ENCODE measurements around the gene KCNQ1. TPM values are rescaled to one million over a fixed set of nuclear protein-coding genes. Genes with fewer than 3 reads are reported as not detected.

Gene KCNQ1
- total and polyA plus RNA-seq, 2 experiments from 2014 or later = 0.45 to 0.87 TPM

DNA sequence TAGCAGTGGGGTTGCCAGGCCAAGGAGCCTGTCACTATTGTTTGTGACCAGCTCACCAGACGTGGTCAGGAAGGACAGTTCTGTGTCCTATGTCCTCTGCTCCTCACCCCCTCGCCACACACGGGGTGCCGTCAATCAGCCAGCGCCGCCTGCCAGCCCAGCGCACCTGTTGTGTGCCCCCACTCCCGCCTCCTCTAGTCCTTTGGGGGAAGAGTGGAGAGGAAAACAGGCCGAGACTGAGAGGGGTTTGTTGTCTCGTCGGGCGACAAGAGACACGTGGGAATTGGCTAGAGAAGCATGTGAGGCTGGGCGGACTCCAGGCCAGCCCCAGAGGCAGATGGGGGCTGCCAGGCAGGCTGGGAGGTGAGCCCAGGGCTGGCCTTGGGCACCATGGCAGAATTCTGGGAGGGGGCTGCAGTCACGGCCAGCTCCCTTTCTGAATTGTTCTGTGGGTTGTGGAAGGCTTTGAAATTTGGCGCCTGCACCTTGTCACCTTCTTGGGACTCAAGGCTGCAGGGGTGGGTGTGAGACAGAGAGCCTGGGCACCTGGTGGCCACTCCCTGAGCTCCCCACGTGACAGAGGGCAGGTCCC, 258.1 kb downstream of the KCNQ1 start:
- H4K20me1 ChIP-seq (replicated peaks; ENCODE audit: insufficient read depth) = peaks cover under 1% of the 10 kb centered on the region; the same call in 1 of the 2 replicates
- peaks cover 29% of the 10 kb centered on the region for H3K4me1 Mint-ChIP-seq
- TF ChIP-seq, protein P1, sequence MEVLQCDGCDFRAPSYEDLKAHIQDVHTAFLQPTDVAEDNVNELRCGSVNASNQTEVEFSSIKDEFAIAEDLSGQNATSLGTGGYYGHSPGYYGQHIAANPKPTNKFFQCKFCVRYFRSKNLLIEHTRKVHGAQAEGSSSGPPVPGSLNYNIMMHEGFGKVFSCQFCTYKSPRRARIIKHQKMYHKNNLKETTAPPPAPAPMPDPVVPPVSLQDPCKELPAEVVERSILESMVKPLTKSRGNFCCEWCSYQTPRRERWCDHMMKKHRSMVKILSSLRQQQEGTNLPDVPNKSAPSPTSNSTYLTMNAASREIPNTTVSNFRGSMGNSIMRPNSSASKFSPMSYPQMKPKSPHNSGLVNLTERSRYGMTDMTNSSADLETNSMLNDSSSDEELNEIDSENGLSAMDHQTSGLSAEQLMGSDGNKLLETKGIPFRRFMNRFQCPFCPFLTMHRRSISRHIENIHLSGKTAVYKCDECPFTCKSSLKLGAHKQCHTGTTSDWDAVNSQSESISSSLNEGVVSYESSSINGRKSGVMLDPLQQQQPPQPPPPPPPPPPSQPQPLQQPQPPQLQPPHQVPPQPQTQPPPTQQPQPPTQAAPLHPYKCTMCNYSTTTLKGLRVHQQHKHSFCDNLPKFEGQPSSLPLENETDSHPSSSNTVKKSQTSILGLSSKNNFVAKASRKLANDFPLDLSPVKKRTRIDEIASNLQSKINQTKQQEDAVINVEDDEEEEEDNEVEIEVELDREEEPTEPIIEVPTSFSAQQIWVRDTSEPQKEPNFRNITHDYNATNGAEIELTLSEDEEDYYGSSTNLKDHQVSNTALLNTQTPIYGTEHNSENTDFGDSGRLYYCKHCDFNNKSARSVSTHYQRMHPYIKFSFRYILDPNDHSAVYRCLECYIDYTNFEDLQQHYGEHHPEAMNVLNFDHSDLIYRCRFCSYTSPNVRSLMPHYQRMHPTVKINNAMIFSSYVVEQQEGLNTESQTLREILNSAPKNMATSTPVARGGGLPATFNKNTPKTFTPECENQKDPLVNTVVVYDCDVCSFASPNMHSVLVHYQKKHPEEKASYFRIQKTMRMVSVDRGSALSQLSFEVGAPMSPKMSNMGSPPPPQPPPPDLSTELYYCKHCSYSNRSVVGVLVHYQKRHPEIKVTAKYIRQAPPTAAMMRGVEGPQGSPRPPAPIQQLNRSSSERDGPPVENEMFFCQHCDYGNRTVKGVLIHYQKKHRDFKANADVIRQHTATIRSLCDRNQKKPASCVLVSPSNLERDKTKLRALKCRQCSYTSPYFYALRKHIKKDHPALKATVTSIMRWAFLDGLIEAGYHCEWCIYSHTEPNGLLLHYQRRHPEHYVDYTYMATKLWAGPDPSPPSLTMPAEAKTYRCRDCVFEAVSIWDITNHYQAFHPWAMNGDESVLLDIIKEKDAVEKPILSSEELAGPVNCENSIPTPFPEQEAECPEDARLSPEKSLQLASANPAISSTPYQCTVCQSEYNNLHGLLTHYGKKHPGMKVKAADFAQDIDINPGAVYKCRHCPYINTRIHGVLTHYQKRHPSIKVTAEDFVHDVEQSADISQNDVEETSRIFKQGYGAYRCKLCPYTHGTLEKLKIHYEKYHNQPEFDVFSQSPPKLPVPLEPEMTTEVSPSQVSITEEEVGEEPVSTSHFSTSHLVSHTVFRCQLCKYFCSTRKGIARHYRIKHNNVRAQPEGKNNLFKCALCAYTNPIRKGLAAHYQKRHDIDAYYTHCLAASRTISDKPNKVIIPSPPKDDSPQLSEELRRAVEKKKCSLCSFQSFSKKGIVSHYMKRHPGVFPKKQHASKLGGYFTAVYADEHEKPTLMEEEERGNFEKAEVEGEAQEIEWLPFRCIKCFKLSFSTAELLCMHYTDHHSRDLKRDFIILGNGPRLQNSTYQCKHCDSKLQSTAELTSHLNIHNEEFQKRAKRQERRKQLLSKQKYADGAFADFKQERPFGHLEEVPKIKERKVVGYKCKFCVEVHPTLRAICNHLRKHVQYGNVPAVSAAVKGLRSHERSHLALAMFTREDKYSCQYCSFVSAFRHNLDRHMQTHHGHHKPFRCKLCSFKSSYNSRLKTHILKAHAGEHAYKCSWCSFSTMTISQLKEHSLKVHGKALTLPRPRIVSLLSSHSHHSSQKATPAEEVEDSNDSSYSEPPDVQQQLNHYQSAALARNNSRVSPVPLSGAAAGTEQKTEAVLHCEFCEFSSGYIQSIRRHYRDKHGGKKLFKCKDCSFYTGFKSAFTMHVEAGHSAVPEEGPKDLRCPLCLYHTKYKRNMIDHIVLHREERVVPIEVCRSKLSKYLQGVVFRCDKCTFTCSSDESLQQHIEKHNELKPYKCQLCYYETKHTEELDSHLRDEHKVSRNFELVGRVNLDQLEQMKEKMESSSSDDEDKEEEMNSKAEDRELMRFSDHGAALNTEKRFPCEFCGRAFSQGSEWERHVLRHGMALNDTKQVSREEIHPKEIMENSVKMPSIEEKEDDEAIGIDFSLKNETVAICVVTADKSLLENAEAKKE (CRISPR knock-in tag; IDR thresholded peaks at IDR 0.05) = no peak
- TF ChIP-seq EZH2phosphoT487 (IDR thresholded peaks at IDR 0.05; ENCODE audit: unreplicated experiment) (no peak), EZH2 (IDR thresholded peaks at IDR 0.05; ENCODE audit: low read depth, unreplicated experiment) (no peak)
- peak overlapping the region; percentile 38 for H3K4me2 ChIP-seq
- no peaks in the 10 kb centered on the region for H3K36me3 ChIP-seq (ENCODE audit: insufficient read depth)
- peaks cover 58% of the 10 kb centered on the region for H3K27me3 ChIP-seq (ENCODE audit: insufficient read depth)
- no peak overlapping the region for H3K27ac ChIP-seq (ENCODE audit: low read depth)
- peaks cover 62% of the 10 kb centered on the region for H3K27me3 Mint-ChIP-seq (ENCODE audit: insufficient read depth, low read depth, poor library complexity)
- H3K36me3 Mint-ChIP-seq (ENCODE audit: low read depth) = peaks cover 35% of the 10 kb centered on the region
- H3K9me2 ChIP-seq (ENCODE audit: insufficient read depth) = no peaks in the 10 kb centered on the region
- no peak overlapping the region for H3K4me3 ChIP-seq
- no peak for ATAC-seq
- peaks cover 9% of the 10 kb centered on the region for H3K4me1 ChIP-seq (ENCODE audit: insufficient read depth)
- no peak for DNase-seq (ENCODE audit: low spot score)
- no peak overlapping the region for H3K4me3 Mint-ChIP-seq
- no peak overlapping the region for H3K27ac Mint-ChIP-seq
- no peaks in the 10 kb centered on the region for H3F3A ChIP-seq (replicated peaks; ENCODE audit: low read depth)
- H3K79me2 ChIP-seq (replicated peaks; ENCODE audit: insufficient read depth) = peaks cover 15% of the 10 kb centered on the region
- H3K9me3 Mint-ChIP-seq = peaks cover 31% of the 10 kb centered on the region
- H2AFZ ChIP-seq = peak overlapping the region; percentile 87; the same call in 1 of the 2 replicates

DNA sequence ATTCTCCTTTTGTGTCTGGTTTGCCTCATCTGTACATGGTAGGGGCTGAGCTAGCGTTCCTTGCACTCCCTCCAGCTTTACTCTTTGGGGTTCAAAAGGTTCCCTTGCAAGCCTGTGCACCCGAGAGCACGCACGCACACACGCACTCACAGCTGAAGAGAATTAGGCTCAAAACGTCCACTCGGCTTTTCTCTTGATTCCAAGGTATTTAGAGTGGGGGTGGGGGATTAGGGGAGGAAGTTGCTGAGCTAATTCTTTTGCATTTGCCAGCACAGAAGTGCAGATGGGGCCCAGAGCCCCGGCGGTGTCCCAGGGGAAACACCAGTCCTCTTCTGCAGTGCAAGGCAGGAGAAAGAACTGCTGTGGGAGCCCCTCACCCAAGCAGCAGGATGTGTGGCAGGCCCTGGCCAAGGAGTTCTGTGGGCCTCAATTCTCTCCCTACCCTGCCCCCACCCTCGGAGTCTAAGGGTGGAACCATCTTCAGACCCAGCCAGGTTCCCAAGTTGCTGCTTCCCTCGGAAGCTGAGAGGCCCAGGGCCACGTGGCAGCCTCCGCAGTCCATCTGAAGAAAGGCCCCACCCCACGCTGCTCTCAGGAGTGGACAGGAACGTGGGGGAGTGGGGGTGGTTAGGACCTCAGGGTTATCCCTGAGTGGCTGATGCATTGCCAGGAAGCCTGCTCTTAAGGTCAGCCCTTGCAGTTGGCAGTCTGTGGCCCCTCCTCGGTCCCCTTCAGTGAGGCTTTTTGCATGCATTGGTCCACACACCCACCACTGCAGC, 258.7 kb downstream of the KCNQ1 start:
- H3K36me3 ChIP-seq (ENCODE audit: insufficient read depth) = no peaks in the 10 kb centered on the region
- Mint-ChIP-seq H3K4me3 (no peak overlapping the region), H3K27ac (no peak overlapping the region), H3K36me3 (ENCODE audit: low read depth) (peaks cover 31% of the 10 kb centered on the region), H3K4me1 (peaks cover 23% of the 10 kb centered on the region), H3K27me3 (ENCODE audit: insufficient read depth, low read depth, poor library complexity) (peaks cover 59% of the 10 kb centered on the region), H3K9me3 (peaks cover 27% of the 10 kb centered on the region)
- H3K4me1 ChIP-seq (ENCODE audit: insufficient read depth) = peaks cover 5% of the 10 kb centered on the region; the same call in 1 of the 2 replicates
- H3K4me2 ChIP-seq = peak overlapping the region; percentile 38
- H3K4me3 ChIP-seq = no peak overlapping the region
- H3K79me2 ChIP-seq (replicated peaks; ENCODE audit: insufficient read depth) = peaks cover 8% of the 10 kb centered on the region
- H3K27me3 ChIP-seq (ENCODE audit: insufficient read depth) = peaks cover 63% of the 10 kb centered on the region
- no peaks in the 10 kb centered on the region for H3K9me2 ChIP-seq (ENCODE audit: insufficient read depth)
- no peak overlapping the region for H3K27ac ChIP-seq (ENCODE audit: low read depth)
- ATAC-seq = no peak
- no peaks in the 10 kb centered on the region for H3F3A ChIP-seq (replicated peaks; ENCODE audit: low read depth)
- H2AFZ ChIP-seq = peak overlapping the region; percentile 87; the same call in 1 of the 2 replicates
- H4K20me1 ChIP-seq (replicated peaks; ENCODE audit: insufficient read depth) = no peaks in the 10 kb centered on the region; the same call in 1 of the 2 replicates
- DNase-seq (ENCODE audit: low spot score) = peak; percentile 34
- TF ChIP-seq, protein P2, sequence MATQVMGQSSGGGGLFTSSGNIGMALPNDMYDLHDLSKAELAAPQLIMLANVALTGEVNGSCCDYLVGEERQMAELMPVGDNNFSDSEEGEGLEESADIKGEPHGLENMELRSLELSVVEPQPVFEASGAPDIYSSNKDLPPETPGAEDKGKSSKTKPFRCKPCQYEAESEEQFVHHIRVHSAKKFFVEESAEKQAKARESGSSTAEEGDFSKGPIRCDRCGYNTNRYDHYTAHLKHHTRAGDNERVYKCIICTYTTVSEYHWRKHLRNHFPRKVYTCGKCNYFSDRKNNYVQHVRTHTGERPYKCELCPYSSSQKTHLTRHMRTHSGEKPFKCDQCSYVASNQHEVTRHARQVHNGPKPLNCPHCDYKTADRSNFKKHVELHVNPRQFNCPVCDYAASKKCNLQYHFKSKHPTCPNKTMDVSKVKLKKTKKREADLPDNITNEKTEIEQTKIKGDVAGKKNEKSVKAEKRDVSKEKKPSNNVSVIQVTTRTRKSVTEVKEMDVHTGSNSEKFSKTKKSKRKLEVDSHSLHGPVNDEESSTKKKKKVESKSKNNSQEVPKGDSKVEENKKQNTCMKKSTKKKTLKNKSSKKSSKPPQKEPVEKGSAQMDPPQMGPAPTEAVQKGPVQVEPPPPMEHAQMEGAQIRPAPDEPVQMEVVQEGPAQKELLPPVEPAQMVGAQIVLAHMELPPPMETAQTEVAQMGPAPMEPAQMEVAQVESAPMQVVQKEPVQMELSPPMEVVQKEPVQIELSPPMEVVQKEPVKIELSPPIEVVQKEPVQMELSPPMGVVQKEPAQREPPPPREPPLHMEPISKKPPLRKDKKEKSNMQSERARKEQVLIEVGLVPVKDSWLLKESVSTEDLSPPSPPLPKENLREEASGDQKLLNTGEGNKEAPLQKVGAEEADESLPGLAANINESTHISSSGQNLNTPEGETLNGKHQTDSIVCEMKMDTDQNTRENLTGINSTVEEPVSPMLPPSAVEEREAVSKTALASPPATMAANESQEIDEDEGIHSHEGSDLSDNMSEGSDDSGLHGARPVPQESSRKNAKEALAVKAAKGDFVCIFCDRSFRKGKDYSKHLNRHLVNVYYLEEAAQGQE (IDR thresholded peaks at IDR 0.05; ENCODE audit: unreplicated experiment) = no peak

All from GM23338 (cell line).